ENCODE data around the gene ADAMTS1. TPM values are rescaled to one million over a fixed set of nuclear protein-coding genes. Genes with fewer than 3 reads are reported as not detected.

ADAMTS1 gene
- total RNA-seq, 4 donors from 2014 or later, result 21.2 to 29.2 (median 22.5) TPM

- H3K27ac ChIP-seq, result no peak overlapping the region
- no peaks in the 10 kb centered on the region for H3K27me3 ChIP-seq
- H3K4me3 ChIP-seq, result no peak overlapping the region
- TF ChIP-seq EP300 (IDR thresholded peaks at IDR 0.05) (no peak), POLR2A (IDR thresholded peaks at IDR 0.05) (no peak), POLR2AphosphoS5 (IDR thresholded peaks at IDR 0.05) (no peak)
- TF ChIP-seq, protein P1, sequence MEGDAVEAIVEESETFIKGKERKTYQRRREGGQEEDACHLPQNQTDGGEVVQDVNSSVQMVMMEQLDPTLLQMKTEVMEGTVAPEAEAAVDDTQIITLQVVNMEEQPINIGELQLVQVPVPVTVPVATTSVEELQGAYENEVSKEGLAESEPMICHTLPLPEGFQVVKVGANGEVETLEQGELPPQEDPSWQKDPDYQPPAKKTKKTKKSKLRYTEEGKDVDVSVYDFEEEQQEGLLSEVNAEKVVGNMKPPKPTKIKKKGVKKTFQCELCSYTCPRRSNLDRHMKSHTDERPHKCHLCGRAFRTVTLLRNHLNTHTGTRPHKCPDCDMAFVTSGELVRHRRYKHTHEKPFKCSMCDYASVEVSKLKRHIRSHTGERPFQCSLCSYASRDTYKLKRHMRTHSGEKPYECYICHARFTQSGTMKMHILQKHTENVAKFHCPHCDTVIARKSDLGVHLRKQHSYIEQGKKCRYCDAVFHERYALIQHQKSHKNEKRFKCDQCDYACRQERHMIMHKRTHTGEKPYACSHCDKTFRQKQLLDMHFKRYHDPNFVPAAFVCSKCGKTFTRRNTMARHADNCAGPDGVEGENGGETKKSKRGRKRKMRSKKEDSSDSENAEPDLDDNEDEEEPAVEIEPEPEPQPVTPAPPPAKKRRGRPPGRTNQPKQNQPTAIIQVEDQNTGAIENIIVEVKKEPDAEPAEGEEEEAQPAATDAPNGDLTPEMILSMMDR (IDR thresholded peaks at IDR 0.05), result no peak
- H3K9me3 ChIP-seq, result no peaks in the 10 kb centered on the region
- WGBS, result 88% methylated on average over 8 of the region's 8 CpGs
- H3K36me3 ChIP-seq, result no peaks in the 10 kb centered on the region
- H3K4me1 ChIP-seq, result no peaks in the 10 kb centered on the region
- no peak for DNase-seq (ENCODE audit: low spot score in 2 of 2)
Measured at GRCh38 chr21:26813426-26813998, 31.7 kb downstream of the ADAMTS1 start.

DNA sequence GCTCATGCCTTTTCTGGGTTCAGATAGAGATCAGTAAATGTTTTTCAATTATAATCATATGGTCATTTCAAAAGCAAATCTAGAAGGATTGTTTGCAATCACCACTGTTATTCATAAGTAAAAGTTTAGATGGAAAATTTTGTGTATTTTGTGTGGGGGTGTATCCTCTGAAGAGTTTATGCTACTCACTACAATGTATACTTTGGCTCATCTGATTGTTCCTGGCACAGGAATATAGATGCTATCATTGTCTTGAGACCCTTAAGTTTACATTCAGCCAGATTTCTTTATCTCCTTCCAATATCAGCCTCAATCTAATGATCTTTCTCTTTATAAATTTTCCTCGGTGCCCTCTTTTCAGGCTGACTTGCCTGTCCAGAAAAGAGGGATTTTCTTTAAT is 33.0 kb downstream of the ADAMTS1 start:
- Histone ChIP-seq H3K36me3 (no peaks in the 10 kb centered on the region), H3K4me1 (no peaks in the 10 kb centered on the region), H3K27me3 (no peaks in the 10 kb centered on the region), H3K9me3 (no peaks in the 10 kb centered on the region), H3K27ac (no peak overlapping the region), H3K4me3 (no peak overlapping the region)
- DNase-seq (ENCODE audit: low spot score in 2 of 2), result no peak
- TF ChIP-seq POLR2AphosphoS5 (IDR thresholded peaks at IDR 0.05), result no peak
- TF ChIP-seq POLR2A (IDR thresholded peaks at IDR 0.05), result no peak
- TF ChIP-seq EP300 (IDR thresholded peaks at IDR 0.05), result no peak
- TF ChIP-seq, protein P1 (IDR thresholded peaks at IDR 0.05), result no peak
- WGBS, result 89% methylated on average over 1 of the region's 1 CpG

GRCh38 chr21:26811482-26811881 is 33.7 kb downstream of the ADAMTS1 start:
- H3K27ac ChIP-seq, result no peak overlapping the region
- no peaks in the 10 kb centered on the region for H3K9me3 ChIP-seq
- H3K4me3 ChIP-seq, result no peak overlapping the region
- no peaks in the 10 kb centered on the region for H3K27me3 ChIP-seq
- DNase-seq (ENCODE audit: low spot score in 2 of 2), result no peak
- no peaks in the 10 kb centered on the region for H3K36me3 ChIP-seq
- H3K4me1 ChIP-seq, result no peaks in the 10 kb centered on the region
- TF ChIP-seq POLR2AphosphoS5 (IDR thresholded peaks at IDR 0.05) (no peak), POLR2A (IDR thresholded peaks at IDR 0.05) (no peak), EP300 (IDR thresholded peaks at IDR 0.05) (no peak)
- TF ChIP-seq, protein P1 (IDR thresholded peaks at IDR 0.05), result no peak
- WGBS, result 94% methylated on average over 2 of the region's 2 CpGs

DNA sequence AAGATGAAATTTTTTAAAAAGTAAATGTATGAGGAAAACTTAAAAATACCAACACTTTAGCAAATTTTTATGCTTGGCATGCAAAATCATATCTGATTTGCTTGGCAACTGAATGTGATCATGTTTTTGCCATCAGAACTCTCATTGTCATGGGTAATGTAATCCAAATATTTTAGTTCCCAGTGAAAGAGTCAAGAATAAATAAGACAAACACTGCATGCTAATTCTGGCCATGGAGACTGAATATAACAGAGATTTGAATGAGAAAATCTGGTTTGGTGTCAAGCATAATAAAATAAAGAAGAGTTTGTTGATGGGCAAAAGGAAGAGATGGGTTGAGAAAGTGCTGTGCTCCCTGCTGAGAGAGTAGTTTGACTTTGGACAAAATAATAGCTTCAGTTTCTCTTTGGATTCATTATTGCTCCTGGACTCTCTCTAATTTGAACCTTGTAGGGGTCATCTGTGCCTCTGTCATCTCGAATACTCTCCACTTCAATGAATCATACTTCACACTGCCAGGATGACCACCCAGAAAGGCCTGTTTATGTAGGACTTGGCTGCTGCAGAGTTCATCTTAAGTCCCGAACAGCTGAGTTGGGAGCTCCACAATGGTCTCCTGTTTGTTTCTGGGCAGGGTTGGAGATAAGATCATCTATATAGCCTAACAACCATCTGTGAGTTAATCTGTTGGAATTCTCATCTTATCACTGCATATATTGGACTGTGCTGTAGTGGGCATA is 34.4 kb downstream of the ADAMTS1 start:
- no peak overlapping the region for H3K27ac ChIP-seq
- WGBS, result 50% methylated on average over 2 of the region's 2 CpGs

DNA sequence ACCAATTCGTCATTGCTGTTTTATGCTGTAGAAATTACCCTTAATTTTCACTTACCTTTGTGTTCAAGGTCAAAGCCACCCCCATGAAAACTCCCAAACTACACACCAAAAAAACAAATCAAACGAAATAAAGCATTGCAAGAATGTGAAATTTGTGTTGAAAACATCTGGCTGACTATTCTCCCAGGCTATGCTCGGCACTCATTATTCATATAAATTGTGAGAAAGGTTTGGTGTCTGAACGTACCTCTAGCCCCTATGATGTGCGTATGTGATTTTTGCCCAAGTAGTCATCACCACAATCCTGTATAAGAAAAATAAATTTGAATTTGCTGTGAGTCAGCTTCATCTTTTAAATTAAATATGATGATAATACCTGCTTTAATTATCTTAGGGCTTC is 34.9 kb downstream of the ADAMTS1 start:
- Histone ChIP-seq H3K27ac (no peak overlapping the region), H3K4me3 (no peak overlapping the region), H3K4me1 (no peaks in the 10 kb centered on the region), H3K36me3 (no peaks in the 10 kb centered on the region), H3K9me3 (no peaks in the 10 kb centered on the region), H3K27me3 (no peaks in the 10 kb centered on the region)
- WGBS, result 68% methylated on average over 5 of the region's 5 CpGs
- DNase-seq (ENCODE audit: low spot score in 2 of 2), result no peak
- no peak for TF ChIP-seq POLR2AphosphoS5 (IDR thresholded peaks at IDR 0.05)
- no peak for TF ChIP-seq EP300 (IDR thresholded peaks at IDR 0.05)
- no peak for TF ChIP-seq POLR2A (IDR thresholded peaks at IDR 0.05)
- TF ChIP-seq, protein P1 (IDR thresholded peaks at IDR 0.05), result no peak

More for the DNA sequence above, 34.4 kb downstream of the ADAMTS1 start:
- no peak for DNase-seq (ENCODE audit: low spot score in 2 of 2)
- Histone ChIP-seq H3K4me3 (no peak overlapping the region), H3K4me1 (no peaks in the 10 kb centered on the region), H3K36me3 (no peaks in the 10 kb centered on the region), H3K9me3 (no peaks in the 10 kb centered on the region), H3K27me3 (no peaks in the 10 kb centered on the region)
- TF ChIP-seq, protein P1 (IDR thresholded peaks at IDR 0.05), result no peak
- TF ChIP-seq EP300 (IDR thresholded peaks at IDR 0.05) (no peak), POLR2AphosphoS5 (IDR thresholded peaks at IDR 0.05) (no peak), POLR2A (IDR thresholded peaks at IDR 0.05) (no peak)

All from suprapubic skin (tissue), 4 donors.